GM12864 (cell line): ENCODE results near the gene CAP2.
"Not testable (repeated sequence)": the region's sequence is repeated elsewhere in the genome, so short reads cannot be mapped to it uniquely, and the experiment has no call there.

ENCODE experiments used
- DNase-seq: peaks from one replicate; pipeline ENCODE4 v3.0.0-alpha.2; 2011; ENCODE audit warnings: low read depth
- H3K4me3 ChIP-seq: 2 replicates; pipeline ENCODE4 v1.5.1; 2011; ENCODE audit warnings: mild to moderate bottlenecking, low read depth, low read length, control low read depth
- TF ChIP-seq, protein P1 (sequence below): IDR thresholded peaks from 2 replicates; pipeline ENCODE4 v1.5.1; 2011; ENCODE audit warnings: low read depth, mild to moderate bottlenecking, moderate library complexity, low read length, control low read depth, inconsistent platforms; ENCODE audit errors: missing control alignments

Gene CAP2

DNA sequence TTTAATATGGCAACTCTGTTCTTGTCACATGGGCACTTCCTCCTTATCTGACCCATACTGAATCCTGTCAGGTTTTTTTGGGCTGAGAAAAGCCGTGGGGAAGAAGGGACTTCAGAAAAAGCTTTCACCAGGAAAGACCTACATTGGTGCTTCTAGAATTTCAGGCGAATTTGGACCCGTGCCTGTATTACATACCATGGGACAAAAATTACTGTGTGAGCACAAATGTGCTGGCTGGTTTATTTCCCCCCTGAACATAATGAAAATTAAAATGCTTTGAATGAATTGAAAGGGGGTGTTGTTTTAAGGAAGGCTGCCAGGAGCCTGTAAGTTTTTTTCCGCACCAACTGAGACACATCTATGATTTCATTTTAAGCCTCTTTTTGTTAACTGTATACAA lies 29.6 kb downstream of the CAP2 start:
- TF ChIP-seq, protein P1, sequence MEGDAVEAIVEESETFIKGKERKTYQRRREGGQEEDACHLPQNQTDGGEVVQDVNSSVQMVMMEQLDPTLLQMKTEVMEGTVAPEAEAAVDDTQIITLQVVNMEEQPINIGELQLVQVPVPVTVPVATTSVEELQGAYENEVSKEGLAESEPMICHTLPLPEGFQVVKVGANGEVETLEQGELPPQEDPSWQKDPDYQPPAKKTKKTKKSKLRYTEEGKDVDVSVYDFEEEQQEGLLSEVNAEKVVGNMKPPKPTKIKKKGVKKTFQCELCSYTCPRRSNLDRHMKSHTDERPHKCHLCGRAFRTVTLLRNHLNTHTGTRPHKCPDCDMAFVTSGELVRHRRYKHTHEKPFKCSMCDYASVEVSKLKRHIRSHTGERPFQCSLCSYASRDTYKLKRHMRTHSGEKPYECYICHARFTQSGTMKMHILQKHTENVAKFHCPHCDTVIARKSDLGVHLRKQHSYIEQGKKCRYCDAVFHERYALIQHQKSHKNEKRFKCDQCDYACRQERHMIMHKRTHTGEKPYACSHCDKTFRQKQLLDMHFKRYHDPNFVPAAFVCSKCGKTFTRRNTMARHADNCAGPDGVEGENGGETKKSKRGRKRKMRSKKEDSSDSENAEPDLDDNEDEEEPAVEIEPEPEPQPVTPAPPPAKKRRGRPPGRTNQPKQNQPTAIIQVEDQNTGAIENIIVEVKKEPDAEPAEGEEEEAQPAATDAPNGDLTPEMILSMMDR: no peak
- no peak overlapping the region for H3K4me3 ChIP-seq
- DNase-seq: no peak

DNA sequence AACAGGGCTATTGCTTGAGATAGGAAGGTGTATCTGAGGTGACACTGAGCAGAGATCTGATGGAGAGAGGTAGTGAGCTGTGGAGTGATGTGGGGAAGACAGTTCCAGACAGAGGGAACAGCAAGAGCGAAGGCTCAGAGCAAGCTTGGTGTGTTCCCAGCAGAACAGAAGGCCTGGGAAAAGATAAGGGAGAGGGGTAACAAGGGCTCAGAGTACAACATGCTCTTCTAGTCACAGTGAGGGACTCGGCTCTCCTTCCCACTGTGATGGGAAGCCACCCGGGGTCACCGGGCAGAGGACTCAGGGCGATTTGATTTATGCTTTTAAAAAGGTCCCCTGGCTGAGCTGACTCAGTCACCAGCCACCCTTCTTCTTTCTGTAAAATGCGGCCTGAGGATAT lies 33.7 kb downstream of the CAP2 start:
- no peak overlapping the region for H3K4me3 ChIP-seq
- no peak for DNase-seq
- TF ChIP-seq, protein P1: no peak

GRCh38 chr6:17427617-17428016 lies 34.2 kb downstream of the CAP2 start:
- TF ChIP-seq, protein P1: no peak
- no peak overlapping the region for H3K4me3 ChIP-seq
- no peak for DNase-seq

DNA sequence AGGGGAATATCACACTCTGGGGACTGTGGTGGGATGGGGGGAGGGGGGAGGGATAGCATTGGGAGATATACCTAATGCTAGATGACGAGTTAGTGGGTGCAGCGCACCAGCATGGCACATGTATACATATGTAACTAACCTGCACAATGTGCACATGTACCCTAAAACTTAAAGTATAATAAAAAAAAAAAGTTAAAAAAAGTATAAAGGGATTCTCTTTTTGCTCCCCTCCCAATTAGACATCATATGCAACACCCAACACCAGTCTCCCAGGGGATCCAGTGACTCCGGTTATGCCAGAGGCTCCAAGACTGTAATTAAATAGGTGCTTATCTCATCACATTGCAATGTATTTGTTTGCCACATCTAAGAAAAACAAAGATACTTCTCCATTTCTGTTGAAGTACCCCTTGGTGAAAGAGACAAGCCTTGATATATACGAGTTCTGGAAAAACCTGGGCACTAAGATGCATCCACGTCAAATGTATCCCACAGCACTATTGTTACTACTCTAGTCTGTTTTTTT lies 35.3 kb downstream of the CAP2 start:
- H3K4me3 ChIP-seq, DNase-seq: not testable (repeated sequence)

- TF ChIP-seq, protein P1: no peak
- no peak for DNase-seq
- H3K4me3 ChIP-seq: no peak overlapping the region
Measured at GRCh38 chr6:17429383-17430061, 36.1 kb downstream of the CAP2 start.

GRCh38 chr6:17431581-17431980 lies 38.2 kb downstream of the CAP2 start:
- TF ChIP-seq, protein P1: no peak
- DNase-seq: no peak
- H3K4me3 ChIP-seq: no peak overlapping the region

DNA sequence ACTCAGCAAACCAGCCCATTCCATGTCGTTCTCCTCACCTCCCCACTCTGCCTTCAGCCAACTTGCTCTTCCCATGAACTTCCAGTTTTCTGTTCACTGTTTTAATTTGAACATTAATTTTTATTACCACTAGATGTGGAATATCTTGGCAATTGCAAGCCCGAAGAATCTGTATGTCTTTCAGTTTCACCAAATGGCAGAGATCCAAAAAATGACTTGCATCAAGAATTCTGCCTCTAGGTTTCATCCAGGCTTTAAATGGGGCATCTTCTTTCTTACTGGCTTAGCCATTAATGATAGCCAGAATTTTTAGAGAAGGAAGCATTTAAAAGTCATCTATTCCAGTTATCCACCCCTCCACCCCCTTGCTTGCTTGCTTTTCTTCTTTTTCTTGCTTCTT lies 39.0 kb downstream of the CAP2 start:
- TF ChIP-seq, protein P1: no peak
- H3K4me3 ChIP-seq: no peak overlapping the region
- no peak for DNase-seq
